ENCODE measurements around the gene GNAT1.

Gene GNAT1

GRCh38 chr3:50155891-50156290 is 35.5 kb upstream of the GNAT1 start:
- peak overlapping the region; percentile 52 to 72 for H3K4me3 ChIP-seq (replicated peaks in 1 of 2; ENCODE audit: low read depth in 2 of 2, low read length in 2 of 2)
- DNase-seq (ENCODE audit: low read depth in 2 of 2) = peak in 1 of 2 donors; percentile 31
- no peak for TF ChIP-seq CTCF (IDR thresholded peaks at IDR 0.05; ENCODE audit: low read depth, low read length)

- DNase-seq (ENCODE audit: low read depth in 2 of 2) = peak in 1 of 2 donors; percentile 48
- H3K4me3 ChIP-seq (replicated peaks in 1 of 2; ENCODE audit: low read depth in 2 of 2, low read length in 2 of 2) = peak overlapping the region; percentile 44 to 72
- no peak for TF ChIP-seq CTCF (IDR thresholded peaks at IDR 0.05; ENCODE audit: low read depth, low read length)
Observed at GRCh38 chr3:50156549-50157493, 34.6 kb upstream of the GNAT1 start.

DNA sequence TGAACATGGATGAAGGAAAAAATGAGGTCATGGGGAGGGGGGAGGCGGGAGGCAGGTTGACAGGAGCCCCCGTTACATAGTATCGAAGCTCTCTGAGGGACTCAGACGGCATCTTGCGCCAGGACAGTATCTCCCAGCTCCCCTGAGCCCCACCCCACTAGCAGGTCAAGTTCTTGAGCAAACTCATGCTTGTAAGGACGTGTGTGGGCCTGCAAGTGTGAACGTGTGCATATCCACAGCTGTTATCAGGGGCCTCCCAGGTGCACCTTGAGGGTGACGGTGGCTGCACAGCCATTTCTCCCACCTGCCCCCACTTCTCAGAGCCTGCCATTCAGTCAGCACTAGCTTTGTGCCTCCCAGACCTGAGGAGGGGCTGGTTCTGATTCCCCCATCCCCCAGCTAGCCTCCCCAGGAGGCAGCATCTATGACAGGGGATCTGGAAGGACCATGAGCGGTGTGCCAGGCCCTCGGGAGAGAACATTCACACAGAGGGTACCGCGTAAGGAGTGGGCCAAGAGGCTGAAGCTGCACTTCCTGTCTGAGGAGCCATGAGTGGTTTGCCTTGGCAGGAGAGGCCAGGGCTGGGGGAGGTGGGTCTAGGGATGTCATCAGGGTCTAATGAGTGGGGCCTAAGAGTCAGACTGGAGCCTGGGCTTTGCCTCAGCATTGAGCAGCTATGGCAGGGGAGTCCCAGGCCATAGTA is 33.4 kb upstream of the GNAT1 start:
- DNase-seq (ENCODE audit: low read depth in 2 of 2) = peak; percentile 24 to 42
- TF ChIP-seq CTCF (IDR thresholded peaks at IDR 0.05; ENCODE audit: low read depth, low read length) = no peak
- H3K4me3 ChIP-seq (replicated peaks in 1 of 2; ENCODE audit: low read depth in 2 of 2, low read length in 2 of 2) = no peak overlapping the region

GRCh38 chr3:50158530-50159146 is 32.8 kb upstream of the GNAT1 start:
- no peak for TF ChIP-seq CTCF (IDR thresholded peaks at IDR 0.05; ENCODE audit: low read depth, low read length)
- no peak overlapping the region for H3K4me3 ChIP-seq (replicated peaks in 1 of 2; ENCODE audit: low read depth in 2 of 2, low read length in 2 of 2)
- no peak for DNase-seq (ENCODE audit: low read depth in 2 of 2)

DNA sequence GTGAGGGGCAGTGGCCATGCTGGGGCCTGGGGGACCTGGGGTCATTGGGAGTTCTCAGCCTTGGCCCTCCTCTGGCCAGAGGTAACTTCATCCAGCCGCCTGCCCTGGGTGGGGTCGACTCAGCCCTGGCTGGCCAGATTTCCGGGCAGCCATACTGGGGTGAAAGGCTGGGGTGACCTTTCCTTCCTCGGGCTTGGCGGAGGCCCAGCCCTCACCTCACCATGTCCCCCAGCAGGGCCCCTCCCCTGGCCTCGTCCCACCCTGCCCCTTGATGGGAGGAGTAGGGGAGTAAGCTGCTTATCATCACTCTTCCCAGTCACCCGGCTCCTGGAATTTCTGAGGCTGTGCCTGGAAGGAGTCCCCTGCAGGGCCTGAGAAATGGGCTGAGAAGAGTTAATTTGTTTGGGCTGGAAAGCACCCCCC is 30.8 kb upstream of the GNAT1 start:
- no peak for TF ChIP-seq CTCF (IDR thresholded peaks at IDR 0.05; ENCODE audit: low read depth, low read length)
- DNase-seq (ENCODE audit: low read depth in 2 of 2) = peak in 1 of 2 donors; percentile 68
- no peak overlapping the region for H3K4me3 ChIP-seq (replicated peaks in 1 of 2; ENCODE audit: low read depth in 2 of 2, low read length in 2 of 2)

DNA sequence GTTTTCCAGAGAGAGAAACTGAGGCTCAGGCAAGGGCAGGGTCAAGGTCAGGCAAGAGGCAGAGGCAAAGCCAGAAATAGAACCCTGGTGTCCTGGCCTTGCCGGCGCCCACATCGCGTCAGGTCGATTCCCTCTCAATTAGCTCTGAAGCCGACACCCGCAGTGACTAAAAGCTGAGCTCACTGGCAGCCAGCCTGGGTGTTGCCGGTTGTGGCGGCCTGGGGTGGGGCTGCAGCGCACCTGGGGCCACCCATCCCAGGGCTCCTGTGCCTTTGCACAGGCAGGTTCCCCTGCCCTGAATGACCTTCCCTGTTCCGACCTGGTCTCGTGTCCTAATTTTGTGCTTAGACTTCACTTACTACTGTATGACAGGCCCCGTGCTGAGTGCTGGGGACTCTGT is 30.1 kb upstream of the GNAT1 start:
- H3K4me3 ChIP-seq (replicated peaks in 1 of 2; ENCODE audit: low read depth in 2 of 2, low read length in 2 of 2) = no peak overlapping the region
- TF ChIP-seq CTCF (IDR thresholded peaks at IDR 0.05; ENCODE audit: low read depth, low read length) = no peak

More for the DNA sequence above, 30.1 kb upstream of the GNAT1 start:
- DNase-seq (ENCODE audit: low read depth in 2 of 2) = no peak

Data from cardiac fibroblast (primary cell).